Stomach (tissue), 9 donors: Measurements from ENCODE around the gene UFSP1. TPM values are rescaled to one million over a fixed set of nuclear protein-coding genes. Genes with fewer than 3 reads are reported as not detected.

Source experiments
- DNase-seq, 2 donors: peaks; one replicate each; pipeline versions ENCODE4 v3.0.0 to v3.0.0-alpha.2; 2013 to 2019
- H3K27ac ChIP-seq, 5 donors: fragments of 200-600 bp in 4 of 5; sonication (generic) in 4 of 5; one replicate each; pipeline ENCODE4 v1.5.1; 2013 to 2019; ENCODE audit warnings: mild to moderate bottlenecking in 1 of 5, moderate library complexity in 1 of 5
- H3K27me3 ChIP-seq, 3 donors: fragments of 200-600 bp; sonication (generic); one replicate each; pipeline ENCODE4 v1.5.1; 2017 to 2019; ENCODE audit warnings: mixed run types in 1 of 3
- H3K36me3 ChIP-seq, 4 donors: fragments of 200-600 bp; sonication (generic); 1 replicate in 3 of 4; 2 replicates in 1 of 4; pipeline ENCODE4 v1.5.1; 2016 to 2019
- H3K4me1 ChIP-seq, 4 donors: fragments of 200-600 bp; sonication (generic); one replicate each; pipeline ENCODE4 v1.5.1; 2016 to 2019
- H3K4me3 ChIP-seq, 4 donors: fragments of 200-600 bp; sonication (generic) in 3 of 4; one replicate each; pipeline ENCODE4 v1.5.1; 2016 to 2019; ENCODE audit warnings: mild to moderate bottlenecking in 1 of 4
- H3K9me3 ChIP-seq, 4 donors: fragments of 200-600 bp; sonication (generic); one replicate each; pipeline ENCODE4 v1.5.1; 2016 to 2019
- EP300 ChIP-seq: sonication (generic); formaldehyde crosslinking; IDR thresholded peaks from one replicate; pipeline ENCODE4 v1.6.1; 2017; ENCODE audit warnings: antibody characterized with exemption
- POLR2A ChIP-seq, 4 donors: fragments of 450-650 bp; IDR thresholded peaks; one replicate each; pipeline ENCODE4 v1.6.1; 2016; ENCODE audit warnings: antibody characterized with exemption in 4 of 4, control low read depth in 2 of 4, mild to moderate bottlenecking in 1 of 4, moderate library complexity in 1 of 4
- POLR2AphosphoS5 ChIP-seq, 3 donors: sonication (generic); formaldehyde crosslinking; IDR thresholded peaks; one replicate each; pipeline ENCODE4 v1.6.1; 2016; ENCODE audit warnings: antibody characterized with exemption in 3 of 3
- WGBS, 5 donors: extraction: QIAGEN DNeasy Blood & Tissue Kit in 3 of 5; methylation state at CpG; one replicate each; pipeline versions ENCODE4 v1.1.5 to v1.1.7; 2013 to 2018; 5-methylcytosine and 5-hydroxymethylcytosine counted together
- intact Hi-C: fragments of 100-400 bp; cut with DNase I; formaldehyde crosslinking; loops from one replicate; pipeline ENCODE4 v1.15.1; 2023; ENCODE audit warnings: low total_unique reads
- polyA plus RNA-seq, 3 donors: library from polyadenylated mRNA; stranded (reverse); fragments of 200-250 nt; gene quantifications; one replicate each; pipeline ENCODE4 v1.2.3, GENCODE V29; 2013
- total RNA-seq, 5 donors: library from RNA; depleted of rRNA; stranded (reverse); fragments of >200 nt; gene quantifications; one replicate each; pipeline versions ENCODE4 v1.1.0 to v1.2.3, GENCODE V29; 2014 to 2016
- TF ChIP-seq, protein P1 (sequence below), 7 experiments: fragments of 450-650 bp in 4 of 7; fragments of 200-600 bp in 3 of 7; sonication (generic) in 3 of 7; IDR thresholded peaks; one replicate each; pipeline ENCODE4 v1.5.1; 2016 to 2019; ENCODE audit warnings: antibody characterized with exemption in 7 of 7, control low read depth in 2 of 7, mild to moderate bottlenecking in 1 of 7
- donor health status: healthy with polysubstance abuse.
- donor health status: Bipolar disorder and iron deficiency.
- donor health status: healthy.

Gene UFSP1
- total and polyA plus RNA-seq, 8 donors: 0.73 to 22.6 (median 4.1) TPM; not detected in 3

DNA sequence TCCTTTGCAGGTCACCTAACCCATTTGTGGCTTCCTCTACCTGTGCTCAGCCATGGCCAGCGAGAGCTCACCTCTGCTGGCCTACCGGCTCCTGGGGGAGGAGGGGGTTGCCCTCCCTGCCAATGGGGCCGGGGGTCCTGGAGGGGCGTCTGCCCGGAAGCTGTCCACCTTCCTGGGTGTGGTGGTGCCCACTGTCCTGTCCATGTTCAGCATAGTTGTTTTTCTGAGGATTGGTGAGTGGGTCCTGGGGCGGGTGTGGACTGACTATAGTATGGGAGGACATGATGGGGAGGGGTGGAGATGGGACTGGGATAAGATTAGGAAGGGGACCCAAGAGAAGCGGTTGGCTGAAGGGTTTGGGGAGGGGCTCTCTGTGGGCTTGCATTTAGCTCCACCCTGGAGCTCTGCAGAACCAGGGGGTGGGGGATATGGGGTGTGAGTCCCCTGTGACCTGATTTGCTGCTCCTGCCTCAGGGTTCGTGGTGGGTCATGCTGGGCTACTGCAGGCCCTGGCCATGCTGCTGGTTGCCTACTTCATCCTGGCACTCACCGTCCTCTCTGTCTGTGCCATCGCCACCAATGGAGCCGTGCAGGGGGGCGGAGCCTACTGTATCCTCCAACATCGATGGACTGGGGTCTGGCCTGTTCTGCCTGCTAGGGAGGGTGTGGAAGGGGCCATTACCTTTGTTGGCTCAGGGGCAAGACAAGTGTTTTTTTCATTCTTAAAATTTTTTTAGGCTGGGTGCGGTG, 35.2 kb downstream of the UFSP1 start:
- no peak for DNase-seq
- no peaks in the 10 kb centered on the region for H3K9me3 ChIP-seq
- no peak overlapping the region for H3K4me3 ChIP-seq
- H3K4me1 ChIP-seq: peaks cover 17 to 30% (median 24%) of the 10 kb centered on the region in 4 donors
- WGBS, 5 donors: 85 to 94% (median 87%) methylated on average over 12 to 14 of the region's 14 CpGs
- H3K27ac ChIP-seq: no peak overlapping the region
- intact Hi-C loops: loop anchor here (5.0 to 10.0 kb wide), 2 partner anchors 52 to 150 kb away; partner anchors contain the start of gene POP7
- H3K36me3 ChIP-seq: peaks cover 0 to 33% (median 28%) of the 10 kb centered on the region in 4 donors
- TF ChIP-seq POLR2AphosphoS5 (IDR thresholded peaks at IDR 0.05): no peak
- no peak for TF ChIP-seq POLR2A (IDR thresholded peaks at IDR 0.05)
- TF ChIP-seq, protein P1, sequence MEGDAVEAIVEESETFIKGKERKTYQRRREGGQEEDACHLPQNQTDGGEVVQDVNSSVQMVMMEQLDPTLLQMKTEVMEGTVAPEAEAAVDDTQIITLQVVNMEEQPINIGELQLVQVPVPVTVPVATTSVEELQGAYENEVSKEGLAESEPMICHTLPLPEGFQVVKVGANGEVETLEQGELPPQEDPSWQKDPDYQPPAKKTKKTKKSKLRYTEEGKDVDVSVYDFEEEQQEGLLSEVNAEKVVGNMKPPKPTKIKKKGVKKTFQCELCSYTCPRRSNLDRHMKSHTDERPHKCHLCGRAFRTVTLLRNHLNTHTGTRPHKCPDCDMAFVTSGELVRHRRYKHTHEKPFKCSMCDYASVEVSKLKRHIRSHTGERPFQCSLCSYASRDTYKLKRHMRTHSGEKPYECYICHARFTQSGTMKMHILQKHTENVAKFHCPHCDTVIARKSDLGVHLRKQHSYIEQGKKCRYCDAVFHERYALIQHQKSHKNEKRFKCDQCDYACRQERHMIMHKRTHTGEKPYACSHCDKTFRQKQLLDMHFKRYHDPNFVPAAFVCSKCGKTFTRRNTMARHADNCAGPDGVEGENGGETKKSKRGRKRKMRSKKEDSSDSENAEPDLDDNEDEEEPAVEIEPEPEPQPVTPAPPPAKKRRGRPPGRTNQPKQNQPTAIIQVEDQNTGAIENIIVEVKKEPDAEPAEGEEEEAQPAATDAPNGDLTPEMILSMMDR (IDR thresholded peaks at IDR 0.05): no peak
- H3K27me3 ChIP-seq: no peaks in the 10 kb centered on the region

DNA sequence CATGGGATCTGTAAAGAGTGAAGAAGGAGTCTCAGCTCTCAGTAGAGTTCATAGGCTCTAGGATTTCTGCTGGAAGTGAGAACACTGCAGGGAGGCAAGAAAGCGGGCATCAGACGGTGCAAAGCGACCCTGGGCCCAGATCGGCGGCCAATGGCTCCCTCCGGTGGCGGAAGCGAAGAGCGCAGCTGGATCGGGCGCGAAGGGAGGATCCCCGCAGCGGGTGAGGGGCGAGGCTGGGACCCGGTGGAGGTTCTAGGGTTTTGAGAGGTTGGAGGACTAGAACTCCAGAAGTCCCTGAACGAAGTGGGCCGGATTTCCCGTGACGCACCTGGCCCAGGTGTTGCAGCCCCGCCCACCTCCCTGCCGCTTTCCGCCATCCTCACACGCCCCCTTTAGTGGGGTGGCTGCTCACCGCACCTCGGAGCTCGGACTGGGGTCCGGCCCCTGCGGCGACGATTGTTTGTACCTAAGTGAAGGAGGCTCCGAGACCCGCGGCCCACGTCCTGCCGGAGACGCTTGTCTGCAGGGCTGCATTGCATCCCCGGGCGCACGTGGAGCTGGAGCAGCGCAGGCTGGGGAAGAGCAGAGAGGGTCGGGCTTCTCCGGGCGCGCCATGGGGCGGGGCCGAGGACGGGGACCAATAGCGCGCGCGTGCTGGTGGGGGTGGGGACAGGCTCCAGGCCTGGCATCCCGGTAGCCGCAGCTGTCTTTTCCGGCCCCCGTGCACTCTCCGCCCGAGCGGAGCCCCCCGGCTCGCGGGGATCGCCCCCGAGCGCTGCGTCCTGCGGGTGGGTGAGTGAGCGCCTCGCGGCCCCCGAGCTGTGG, 37.3 kb downstream of the UFSP1 start, which contains the start of gene SLC12A9:
Gene SLC12A9 (plus strand): TSS at position 666 of the 825 bp plus-strand sequence. CDS start 1,485 bp downstream, outside the sequence.
- DNase-seq: peak; percentile 90 to 97
- Histone ChIP-seq H3K36me3 (peaks cover 0 to 16% (median 11%) of the 10 kb centered on the region in 4 donors), H3K27me3 (no peaks in the 10 kb centered on the region), H3K4me1 (peaks cover 17 to 30% (median 24%) of the 10 kb centered on the region in 4 donors), H3K4me3 (peak within 1 kb of the TSS; percentile 69 to 85 (median 70)), H3K9me3 (no peaks in the 10 kb centered on the region), H3K27ac (peak within 1 kb of the TSS; percentile 60 to 85 (median 76))
- intact Hi-C loops: loop anchor here (5.0 to 10.0 kb wide), 2 partner anchors 50 to 147 kb away; partner anchors contain the start of gene POP7
- peak in 1 of 3 donors; percentile 50 for TF ChIP-seq POLR2AphosphoS5 (IDR thresholded peaks at IDR 0.05)
- no peak for TF ChIP-seq POLR2A (IDR thresholded peaks at IDR 0.05)
- TF ChIP-seq EP300: no peak
- TF ChIP-seq, protein P1 (IDR thresholded peaks at IDR 0.05): peak in 5 of 7 experiments; percentile 88 to 94 (median 92)
- 0 to 1% (median 1%) methylated on average over 28 to 71 of the region's 71 CpGs for WGBS, 5 donors

DNA sequence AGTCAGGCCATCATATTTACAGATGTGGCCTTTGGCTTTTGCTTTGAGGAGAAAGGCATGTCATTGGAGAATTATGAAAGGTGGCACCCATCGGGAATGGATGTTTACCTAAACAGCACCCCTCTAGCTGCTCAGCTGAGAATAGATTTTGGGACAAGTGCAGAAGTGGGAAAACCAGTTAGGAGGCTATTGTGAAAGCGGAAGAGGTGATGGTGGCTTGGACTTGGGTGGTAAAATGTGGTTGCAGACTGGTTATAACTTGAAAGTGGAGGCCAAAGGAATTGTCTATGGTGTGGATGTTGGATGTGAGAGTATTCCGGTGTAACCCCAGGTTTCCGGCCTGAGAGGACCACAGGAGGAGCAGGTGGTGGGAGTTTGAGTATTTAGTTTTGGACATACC, 42.2 kb downstream of the UFSP1 start:
- Histone ChIP-seq H3K27me3 (no peaks in the 10 kb centered on the region), H3K4me1 (peaks cover 7 to 8% (median 7%) of the 10 kb centered on the region in 4 donors), H3K4me3 (no peak overlapping the region), H3K36me3 (no peaks in the 10 kb centered on the region), H3K27ac (no peak overlapping the region), H3K9me3 (no peaks in the 10 kb centered on the region)
- WGBS, 5 donors: 94 to 98% (median 94%) methylated on average over 4 of the region's 4 CpGs
- no peak for DNase-seq
- intact Hi-C loops: no loop called here
- TF ChIP-seq POLR2A (IDR thresholded peaks at IDR 0.05) (no peak), EP300 (no peak), POLR2AphosphoS5 (IDR thresholded peaks at IDR 0.05) (no peak)
- TF ChIP-seq, protein P1 (IDR thresholded peaks at IDR 0.05): no peak

DNA sequence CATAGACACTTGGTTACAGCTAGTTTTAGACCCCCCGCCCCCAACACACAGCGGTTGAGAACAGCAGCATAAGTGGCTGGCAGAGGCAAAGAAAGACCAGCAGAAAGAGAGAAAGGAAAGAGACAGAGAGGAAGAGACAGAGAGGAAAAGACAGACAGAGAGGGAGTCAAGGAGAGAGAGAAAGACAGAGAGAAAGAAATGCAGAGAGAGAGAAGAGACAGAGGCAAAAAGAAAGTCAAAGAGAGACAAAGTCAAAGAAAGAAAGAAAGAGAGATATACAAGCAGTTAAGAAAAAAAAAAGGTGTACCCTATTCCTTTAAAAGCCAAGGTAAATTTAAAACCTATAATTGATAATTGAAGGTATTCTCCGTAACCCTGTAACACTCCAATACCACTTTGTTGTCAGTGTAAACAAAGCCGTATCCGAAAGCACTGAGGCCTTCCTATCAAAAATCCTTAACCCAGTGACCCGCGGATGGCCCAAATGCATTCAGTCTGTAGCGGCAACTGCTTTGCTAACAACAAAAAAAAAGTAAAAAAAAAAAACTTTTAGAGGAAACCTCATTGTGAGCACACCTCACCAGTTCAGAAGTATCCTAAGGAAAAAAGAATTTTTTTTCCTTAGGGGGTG, 48.9 kb downstream of the UFSP1 start:
- no peak for DNase-seq
- TF ChIP-seq POLR2AphosphoS5 (IDR thresholded peaks at IDR 0.05) (no peak), POLR2A (IDR thresholded peaks at IDR 0.05) (no peak), EP300 (no peak)
- TF ChIP-seq, protein P1 (IDR thresholded peaks at IDR 0.05): no peak
- H3K27me3 ChIP-seq: no peaks in the 10 kb centered on the region
- 53 to 73% (median 57%) methylated on average over 8 of the region's 8 CpGs for WGBS, 5 donors
- peaks cover 9 to 21% (median 13%) of the 10 kb centered on the region in 4 donors for H3K4me1 ChIP-seq
- H3K4me3 ChIP-seq: no peak overlapping the region
- intact Hi-C loops: no loop called here
- H3K36me3 ChIP-seq: no peaks in the 10 kb centered on the region
- no peak overlapping the region for H3K27ac ChIP-seq
- H3K9me3 ChIP-seq: no peaks in the 10 kb centered on the region
